ENCODE results near the gene LAMC3.
"Not testable (repeated sequence)": the region's sequence is repeated elsewhere in the genome, so short reads cannot be mapped to it uniquely, and the experiment has no call there.

The LAMC3 gene

GRCh38 chr9:131094015-131094414, 85.0 kb downstream of the LAMC3 start:
- no peak for DNase-seq (ENCODE audit: extremely low read depth in 1 of 2, low read depth in 1 of 2)

- no peak for DNase-seq (ENCODE audit: extremely low read depth in 1 of 2, low read depth in 1 of 2)
Observed at GRCh38 chr9:131094622-131095021, 85.6 kb downstream of the LAMC3 start.

GRCh38 chr9:131095666-131096268, 86.8 kb downstream of the LAMC3 start:
- DNase-seq (ENCODE audit: extremely low read depth in 1 of 2, low read depth in 1 of 2) = no peak

- no peak for DNase-seq (ENCODE audit: extremely low read depth in 1 of 2, low read depth in 1 of 2)
Observed at GRCh38 chr9:131096269-131097125, 87.5 kb downstream of the LAMC3 start, which contains the start of gene AIF1L. AIF1L (plus strand) TSS chr9:131096531; CDS start chr9:131096630, 99 bp downstream.

- DNase-seq (ENCODE audit: extremely low read depth in 1 of 2, low read depth in 1 of 2) = no peak
Observed at GRCh38 chr9:131097126-131097947, 88.4 kb downstream of the LAMC3 start.

GRCh38 chr9:131097948-131098278, 88.9 kb downstream of the LAMC3 start:
- DNase-seq (ENCODE audit: extremely low read depth in 1 of 2, low read depth in 1 of 2) = no peak

GRCh38 chr9:131098391-131099101, 89.6 kb downstream of the LAMC3 start:
- no peak for DNase-seq (ENCODE audit: extremely low read depth in 1 of 2, low read depth in 1 of 2)

GRCh38 chr9:131099102-131099606, 90.2 kb downstream of the LAMC3 start:
- no peak for DNase-seq (ENCODE audit: extremely low read depth in 1 of 2, low read depth in 1 of 2)

- DNase-seq (ENCODE audit: extremely low read depth in 1 of 2, low read depth in 1 of 2) = not testable (repeated sequence)
Observed at GRCh38 chr9:131099845-131100244, 90.9 kb downstream of the LAMC3 start.

GRCh38 chr9:131100445-131100844, 91.5 kb downstream of the LAMC3 start:
- no peak for DNase-seq (ENCODE audit: extremely low read depth in 1 of 2, low read depth in 1 of 2)

GRCh38 chr9:131101207-131101964, 92.4 kb downstream of the LAMC3 start:
- DNase-seq (ENCODE audit: extremely low read depth in 1 of 2, low read depth in 1 of 2) = no peak

GRCh38 chr9:131103024-131103423, 94.0 kb downstream of the LAMC3 start:
- no peak for DNase-seq (ENCODE audit: extremely low read depth in 1 of 2, low read depth in 1 of 2)

- DNase-seq (ENCODE audit: extremely low read depth in 1 of 2, low read depth in 1 of 2) = no peak
Observed at GRCh38 chr9:131103535-131103934, 94.6 kb downstream of the LAMC3 start.

GRCh38 chr9:131104016-131104740, 95.2 kb downstream of the LAMC3 start:
- DNase-seq (ENCODE audit: extremely low read depth in 1 of 2, low read depth in 1 of 2) = no peak

- DNase-seq (ENCODE audit: extremely low read depth in 1 of 2, low read depth in 1 of 2) = no peak
Observed at GRCh38 chr9:131105952-131106351, 97.0 kb downstream of the LAMC3 start.

- DNase-seq (ENCODE audit: extremely low read depth in 1 of 2, low read depth in 1 of 2) = no peak
Observed at GRCh38 chr9:131107760-131108159, 98.8 kb downstream of the LAMC3 start.

GRCh38 chr9:131111186-131111853, 102.3 kb downstream of the LAMC3 start:
- no peak for DNase-seq (ENCODE audit: extremely low read depth in 1 of 2, low read depth in 1 of 2)

GRCh38 chr9:131111854-131112311, 102.9 kb downstream of the LAMC3 start:
- no peak for DNase-seq (ENCODE audit: extremely low read depth in 1 of 2, low read depth in 1 of 2)

Measured in activated CD8-positive, alpha-beta memory T cell treated with anti-CD3 and anti-CD28 coated beads for 1 hour (primary cell).